Transverse colon (tissue), 4 donors: Measurements from ENCODE around the gene SLC24A4. TPM values are rescaled to one million over a fixed set of nuclear protein-coding genes. Genes with fewer than 3 reads are reported as not detected.

Source experiments
- DNase-seq: peaks from one replicate; pipeline ENCODE4 v3.0.0-alpha.2; 2019
- H3K27ac ChIP-seq, 4 donors: fragments of 200-600 bp; sonication (generic); 2 replicates each; pipeline ENCODE4 v1.5.1; 2016 to 2018; ENCODE audit warnings: inconsistent platforms in 4 of 4
- H3K27me3 ChIP-seq: fragments of 200-600 bp; sonication (generic); 2 replicates; pipeline ENCODE4 v1.5.1; 2017; ENCODE audit warnings: inconsistent platforms
- H3K36me3 ChIP-seq, 4 donors: fragments of 200-600 bp; sonication (generic); 2 replicates each; pipeline ENCODE4 v1.5.1; 2017 to 2019; ENCODE audit warnings: inconsistent platforms in 4 of 4
- H3K4me1 ChIP-seq, 4 donors: fragments of 200-600 bp; sonication (generic); 2 replicates each; pipeline ENCODE4 v1.5.1; 2017 to 2020; ENCODE audit warnings: inconsistent platforms in 4 of 4
- H3K4me3 ChIP-seq, 4 donors: fragments of 200-600 bp; sonication (generic); 1 replicate in 1 of 4; 2 replicates in 3 of 4; pipeline versions ENCODE4 v1.5.1 to v1.6.1; 2017 to 2019; ENCODE audit warnings: inconsistent platforms in 4 of 4
- H3K9me3 ChIP-seq, 2 donors: fragments of 200-600 bp; sonication (generic); 2 replicates each; pipeline ENCODE4 v1.5.1; 2017 to 2019; ENCODE audit warnings: inconsistent platforms in 2 of 2
- CTCF ChIP-seq, 5 experiments: fragments of 200-600 bp in 3 of 5; fragments of 450-650 bp in 2 of 5; sonication (generic) in 3 of 5; IDR thresholded peaks; 1 replicate in 2 of 5; 2 replicates in 3 of 5; pipeline ENCODE4 v1.5.1; 2016 to 2017; ENCODE audit warnings: antibody characterized with exemption in 5 of 5, inconsistent platforms in 3 of 5, mild to moderate bottlenecking in 2 of 5, moderate library complexity in 1 of 5
- EP300 ChIP-seq: sonication (generic); formaldehyde crosslinking; IDR thresholded peaks from one replicate; pipeline ENCODE4 v1.6.1; 2017; ENCODE audit warnings: antibody characterized with exemption, low read depth
- POLR2A ChIP-seq: fragments of 450-650 bp; IDR thresholded peaks from one replicate; pipeline ENCODE4 v1.6.1; 2016; ENCODE audit warnings: antibody characterized with exemption, mild to moderate bottlenecking, moderate library complexity
- POLR2AphosphoS5 ChIP-seq, 3 donors: sonication (generic); formaldehyde crosslinking; IDR thresholded peaks; one replicate each; pipeline ENCODE4 v1.6.1; 2016; ENCODE audit warnings: antibody characterized with exemption in 3 of 3
- WGBS, 2 donors: methylation state at CpG; one replicate each; pipeline ENCODE4 v1.1.5; 2018; ENCODE audit warnings: low coverage in 1 of 2; 5-methylcytosine and 5-hydroxymethylcytosine counted together
- in situ Hi-C, 4 donors: fragments of 200-750 bp; cut with MboI; loops; one replicate each; pipeline versions ENCODE4 v1.15.0 to v1.15.1; 2017; ENCODE audit warnings: low sequenced_read_pairs in 3 of 4, low pct_ligation_motif_present in 1 of 4, low pct_unique_long_range_greater_than_20kb in 1 of 4
- intact Hi-C: fragments of 100-400 bp; cut with DNase I; formaldehyde crosslinking; loops from one replicate; pipeline ENCODE4 v1.15.1; 2023; ENCODE audit warnings: low total_unique reads
- total RNA-seq, 4 donors: library from RNA; depleted of rRNA; stranded (reverse); fragments of >200 nt; gene quantifications; one replicate each; pipeline ENCODE4 v1.1.0, GENCODE V29; 2016

Gene SLC24A4
- total RNA-seq, 4 donors from 2014 or later = 0.27 to 0.48 TPM; not detected in 2

- Histone ChIP-seq H3K9me3 (no peaks in the 10 kb centered on the region), H3K27me3 (no peaks in the 10 kb centered on the region), H3K27ac (no peak overlapping the region), H3K36me3 (no peaks in the 10 kb centered on the region), H3K4me1 (peaks cover 0 to 5% (median 0%) of the 10 kb centered on the region in 4 donors), H3K4me3 (no peak overlapping the region)
- TF ChIP-seq POLR2AphosphoS5 (IDR thresholded peaks at IDR 0.05) (no peak), POLR2A (no peak), EP300 (no peak), CTCF (IDR thresholded peaks at IDR 0.05) (no peak)
- in situ Hi-C loops = no loop called here
- intact Hi-C loops = no loop called here
- WGBS, 2 donors = 24 to 27% methylated on average over 6 of the region's 6 CpGs
- DNase-seq = no peak
Observed at GRCh38 chr14:92421751-92422150, 98.8 kb downstream of the SLC24A4 start.

- TF ChIP-seq POLR2AphosphoS5 (IDR thresholded peaks at IDR 0.05) (no peak), EP300 (no peak), CTCF (IDR thresholded peaks at IDR 0.05) (no peak), POLR2A (no peak)
- Histone ChIP-seq H3K36me3 (no peaks in the 10 kb centered on the region), H3K9me3 (no peaks in the 10 kb centered on the region), H3K4me3 (no peak overlapping the region), H3K4me1 (peaks cover 0 to 5% (median 0%) of the 10 kb centered on the region in 4 donors), H3K27ac (no peak overlapping the region), H3K27me3 (no peaks in the 10 kb centered on the region)
- intact Hi-C loops (no loop called here), in situ Hi-C loops (no loop called here)
- no peak for DNase-seq
Observed at GRCh38 chr14:92425101-92425500, 102.1 kb downstream of the SLC24A4 start.

GRCh38 chr14:92426237-92426636 lies 103.3 kb downstream of the SLC24A4 start:
- H3K36me3 ChIP-seq = no peaks in the 10 kb centered on the region
- no peaks in the 10 kb centered on the region for H3K9me3 ChIP-seq
- peaks cover 0 to 5% (median 0%) of the 10 kb centered on the region in 4 donors for H3K4me1 ChIP-seq
- DNase-seq = no peak
- in situ Hi-C loops (no loop called here), intact Hi-C loops (no loop called here)
- no peak for TF ChIP-seq POLR2A
- H3K27me3 ChIP-seq = no peaks in the 10 kb centered on the region
- no peak overlapping the region for H3K27ac ChIP-seq
- H3K4me3 ChIP-seq = no peak overlapping the region
- 32 to 51% methylated on average over 4 of the region's 4 CpGs for WGBS, 2 donors

GRCh38 chr14:92427096-92427495 lies 104.1 kb downstream of the SLC24A4 start:
- WGBS, 2 donors = 69% methylated on average over 3 of the region's 3 CpGs; no CpG with 5 or more reads in 1 of the 2 donors
- Histone ChIP-seq H3K4me3 (no peak overlapping the region), H3K4me1 (no peaks in the 10 kb centered on the region), H3K36me3 (no peaks in the 10 kb centered on the region), H3K27me3 (no peaks in the 10 kb centered on the region), H3K9me3 (no peaks in the 10 kb centered on the region), H3K27ac (no peak overlapping the region)
- DNase-seq = no peak
- intact Hi-C loops = no loop called here
- in situ Hi-C loops = no loop called here
- TF ChIP-seq POLR2AphosphoS5 (IDR thresholded peaks at IDR 0.05) (no peak), POLR2A (no peak), CTCF (IDR thresholded peaks at IDR 0.05) (no peak), EP300 (no peak)

DNA sequence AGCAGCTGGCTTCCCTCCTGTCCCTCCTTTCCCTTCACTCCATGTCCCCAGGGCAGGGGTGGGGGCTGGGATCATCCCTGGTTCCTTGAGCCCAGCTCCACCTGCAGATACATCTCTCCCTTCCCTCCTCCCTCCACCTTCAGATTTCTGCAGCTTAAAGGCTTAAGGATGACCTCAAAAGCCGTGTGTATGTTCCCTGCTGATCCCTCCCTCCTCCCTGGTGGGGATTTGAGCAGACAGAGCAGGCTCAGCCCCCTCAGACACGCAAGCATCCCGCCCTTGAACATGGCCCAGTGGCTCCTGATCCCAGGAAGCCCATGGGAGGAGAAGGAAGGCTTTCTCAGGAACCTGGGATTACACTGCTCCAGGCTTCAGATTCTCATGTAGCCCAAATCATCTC lies 107.7 kb downstream of the SLC24A4 start:
- 62 to 76% methylated on average over 2 to 3 of the region's 3 CpGs for WGBS, 2 donors
- intact Hi-C loops (no loop called here), in situ Hi-C loops (no loop called here)
- H3K4me3 ChIP-seq = no peak overlapping the region
- no peak overlapping the region for H3K27ac ChIP-seq
- H3K36me3 ChIP-seq = no peaks in the 10 kb centered on the region
- H3K4me1 ChIP-seq = no peaks in the 10 kb centered on the region
- no peaks in the 10 kb centered on the region for H3K27me3 ChIP-seq
- TF ChIP-seq POLR2AphosphoS5 (IDR thresholded peaks at IDR 0.05) (no peak), EP300 (no peak), CTCF (IDR thresholded peaks at IDR 0.05) (no peak), POLR2A (no peak)
- no peak for DNase-seq
- no peaks in the 10 kb centered on the region for H3K9me3 ChIP-seq
